ENCODE results near the gene KDM1B.

The KDM1B gene

GRCh38 chr6:18126121-18126520 lies 29.1 kb upstream of the KDM1B start:
- Histone ChIP-seq H3K27ac (ENCODE audit: low read depth, low read length, poor library complexity, severe bottlenecking) (no peak overlapping the region), H3K4me3 (ENCODE audit: low read depth, low read length, poor library complexity, severe bottlenecking) (no peak overlapping the region), H3K4me2 (ENCODE audit: low read length) (no peak overlapping the region), H3K9me3 (ENCODE audit: low read length) (no peaks in the 10 kb centered on the region), H3K79me2 (ENCODE audit: insufficient read depth, low read length) (no peaks in the 10 kb centered on the region), H4K20me1 (ENCODE audit: insufficient read depth, low read length) (no peaks in the 10 kb centered on the region), H3K27me3 (ENCODE audit: insufficient read depth, low read length) (no peaks in the 10 kb centered on the region), H3K4me1 (ENCODE audit: insufficient read depth, low read length, severe bottlenecking) (peaks cover 16% of the 10 kb centered on the region), H3K9ac (ENCODE audit: low read length) (no peak overlapping the region), H3K36me3 (ENCODE audit: insufficient read depth, low read length) (0 out of 2 replicates have a peak, but pooled peaks cover 4% of the 10 kb centered on the region), H3F3A (ENCODE audit: insufficient read depth, low read length) (no peaks in the 10 kb centered on the region), H3K9me2 (ENCODE audit: low read depth, low read length) (no peaks in the 10 kb centered on the region), H2AFZ (ENCODE audit: low read length) (no peak overlapping the region)
- no peak for TF ChIP-seq CTCF (IDR thresholded peaks at IDR 0.05; ENCODE audit: low read length)
- no peak for TF ChIP-seq EZH2 (IDR thresholded peaks at IDR 0.05; ENCODE audit: borderline replicate concordance, low read length)

- H3K9me3 ChIP-seq (ENCODE audit: low read length): no peaks in the 10 kb centered on the region
- no peaks in the 10 kb centered on the region for H3K79me2 ChIP-seq (ENCODE audit: insufficient read depth, low read length)
- TF ChIP-seq CTCF (IDR thresholded peaks at IDR 0.05; ENCODE audit: low read length) (no peak), EZH2 (IDR thresholded peaks at IDR 0.05; ENCODE audit: borderline replicate concordance, low read length) (no peak)
- H3K9me2 ChIP-seq (ENCODE audit: low read depth, low read length): no peaks in the 10 kb centered on the region
- H3K36me3 ChIP-seq (ENCODE audit: insufficient read depth, low read length): peaks cover 11% of the 10 kb centered on the region; the same call in 1 of the 2 replicates
- H3F3A ChIP-seq (ENCODE audit: insufficient read depth, low read length): no peaks in the 10 kb centered on the region
- no peaks in the 10 kb centered on the region for H4K20me1 ChIP-seq (ENCODE audit: insufficient read depth, low read length)
- no peak overlapping the region for H3K4me3 ChIP-seq (ENCODE audit: low read depth, low read length, poor library complexity, severe bottlenecking)
- H3K4me2 ChIP-seq (ENCODE audit: low read length): no peak overlapping the region
- no peaks in the 10 kb centered on the region for H3K27me3 ChIP-seq (ENCODE audit: insufficient read depth, low read length)
- H3K27ac ChIP-seq (ENCODE audit: low read depth, low read length, poor library complexity, severe bottlenecking): no peak overlapping the region
- H3K4me1 ChIP-seq (ENCODE audit: insufficient read depth, low read length, severe bottlenecking): no peaks in the 10 kb centered on the region
- H3K9ac ChIP-seq (ENCODE audit: low read length): no peak overlapping the region
- no peak overlapping the region for H2AFZ ChIP-seq (ENCODE audit: low read length)
Measured at GRCh38 chr6:18132346-18132745, 22.9 kb upstream of the KDM1B start.

- peaks cover 31% of the 10 kb centered on the region for H3K36me3 ChIP-seq (ENCODE audit: insufficient read depth, low read length)
- H3K27me3 ChIP-seq (ENCODE audit: insufficient read depth, low read length): no peaks in the 10 kb centered on the region
- H3K9ac ChIP-seq (ENCODE audit: low read length): no peak overlapping the region
- no peaks in the 10 kb centered on the region for H3K9me3 ChIP-seq (ENCODE audit: low read length)
- no peaks in the 10 kb centered on the region for H3K79me2 ChIP-seq (ENCODE audit: insufficient read depth, low read length)
- no peak overlapping the region for H3K4me2 ChIP-seq (ENCODE audit: low read length)
- TF ChIP-seq CTCF (IDR thresholded peaks at IDR 0.05; ENCODE audit: low read length) (no peak), EZH2 (IDR thresholded peaks at IDR 0.05; ENCODE audit: borderline replicate concordance, low read length) (no peak)
- H3K4me1 ChIP-seq (ENCODE audit: insufficient read depth, low read length, severe bottlenecking): no peaks in the 10 kb centered on the region
- no peak overlapping the region for H2AFZ ChIP-seq (ENCODE audit: low read length)
- H3K27ac ChIP-seq (ENCODE audit: low read depth, low read length, poor library complexity, severe bottlenecking): no peak overlapping the region
- no peaks in the 10 kb centered on the region for H3F3A ChIP-seq (ENCODE audit: insufficient read depth, low read length)
- no peak overlapping the region for H3K4me3 ChIP-seq (ENCODE audit: low read depth, low read length, poor library complexity, severe bottlenecking)
- H3K9me2 ChIP-seq (ENCODE audit: low read depth, low read length): no peaks in the 10 kb centered on the region
- H4K20me1 ChIP-seq (ENCODE audit: insufficient read depth, low read length): no peaks in the 10 kb centered on the region
Measured at GRCh38 chr6:18135171-18135570, 20.1 kb upstream of the KDM1B start.
